ENCODE measurements around the gene RYR3. TPM values are rescaled to one million over a fixed set of nuclear protein-coding genes. Genes with fewer than 3 reads are reported as not detected.

Gene RYR3
- total RNA-seq, 1 donor from 2014 or later = not detected

DNA sequence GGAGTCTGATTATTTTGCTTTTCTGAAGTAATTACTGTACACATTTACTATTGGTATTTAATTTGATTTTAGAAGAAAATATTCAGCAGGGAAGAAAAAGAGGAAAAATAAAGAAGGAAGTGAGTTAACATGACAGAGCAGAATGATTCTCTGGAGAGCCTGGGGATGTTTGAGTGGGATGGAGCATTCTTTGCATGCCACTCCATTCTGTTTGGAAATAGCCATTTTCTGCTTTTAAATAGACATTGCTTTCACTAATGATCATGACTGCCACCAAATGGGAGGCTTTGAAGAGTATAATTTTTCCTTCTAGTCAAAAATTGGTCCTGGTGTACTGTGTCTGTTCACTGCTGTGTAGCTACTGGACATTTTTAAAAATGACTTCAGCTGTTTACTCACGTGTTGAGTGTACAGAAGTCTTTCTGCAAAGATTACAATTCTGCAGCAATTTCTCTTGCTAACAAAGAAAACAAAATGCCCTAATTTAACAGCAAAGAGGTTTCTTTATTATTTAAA lies 196.1 kb downstream of the RYR3 start:
- no peak for DNase-seq (ENCODE audit: low read depth in 2 of 2)

DNA sequence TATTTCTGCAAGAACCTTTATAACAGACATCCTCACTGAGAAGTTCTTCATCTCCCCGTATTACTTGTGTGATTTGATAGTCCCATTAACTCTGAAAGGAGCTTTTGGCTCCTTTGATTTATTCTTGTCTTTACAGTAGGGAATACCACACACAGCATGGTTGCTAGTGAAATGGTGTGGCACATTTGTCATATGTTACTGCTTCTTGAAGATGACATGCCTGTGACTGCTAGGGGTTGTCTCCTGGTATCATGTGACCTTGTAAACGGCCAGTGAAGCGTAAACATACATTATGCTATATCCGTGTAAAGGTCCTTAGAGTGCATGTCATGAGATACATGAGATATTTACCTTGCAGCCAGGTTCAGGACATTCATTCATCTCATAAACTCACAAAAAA lies 197.9 kb downstream of the RYR3 start:
- DNase-seq (ENCODE audit: low read depth in 2 of 2) = no peak

DNA sequence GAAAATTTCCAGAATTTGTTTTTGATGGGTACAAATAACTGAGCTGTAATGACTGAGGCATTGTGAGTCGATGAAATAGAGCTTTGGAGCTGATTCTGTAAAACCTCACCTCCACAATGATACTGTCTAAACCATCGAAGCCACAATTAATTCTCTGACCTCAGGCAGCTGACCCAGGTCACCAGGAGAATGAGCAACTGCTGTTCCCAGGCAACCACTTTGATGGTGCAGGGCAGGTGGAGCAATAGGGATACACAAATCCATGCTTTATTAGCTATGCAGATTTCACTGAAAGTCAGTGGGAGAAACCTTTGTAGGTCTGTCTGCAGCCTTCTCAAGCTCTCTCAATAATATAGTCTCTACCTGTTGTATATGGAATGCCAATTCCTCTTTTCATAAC lies 204.4 kb downstream of the RYR3 start:
- DNase-seq (ENCODE audit: low read depth in 2 of 2) = no peak

DNA sequence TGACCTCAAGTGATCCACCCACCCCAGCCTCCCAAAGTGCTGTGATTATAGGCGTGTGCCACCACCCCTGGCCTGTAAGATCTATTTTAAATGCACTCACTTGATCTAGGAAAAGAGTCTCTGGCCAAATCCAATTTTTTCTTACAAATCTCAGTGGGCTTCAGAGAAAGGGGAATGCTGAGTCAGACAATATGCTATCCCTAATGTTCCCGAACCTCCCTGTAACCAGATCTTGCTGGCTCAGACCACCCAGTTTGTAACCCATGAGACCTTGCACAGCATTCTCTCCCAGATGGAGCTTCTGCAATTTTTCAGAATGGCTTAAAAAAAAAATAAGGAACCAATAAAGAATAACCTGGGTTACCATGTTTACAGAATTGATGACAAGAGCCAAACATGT lies 205.8 kb downstream of the RYR3 start:
- DNase-seq (ENCODE audit: low read depth in 2 of 2) = no peak

DNA sequence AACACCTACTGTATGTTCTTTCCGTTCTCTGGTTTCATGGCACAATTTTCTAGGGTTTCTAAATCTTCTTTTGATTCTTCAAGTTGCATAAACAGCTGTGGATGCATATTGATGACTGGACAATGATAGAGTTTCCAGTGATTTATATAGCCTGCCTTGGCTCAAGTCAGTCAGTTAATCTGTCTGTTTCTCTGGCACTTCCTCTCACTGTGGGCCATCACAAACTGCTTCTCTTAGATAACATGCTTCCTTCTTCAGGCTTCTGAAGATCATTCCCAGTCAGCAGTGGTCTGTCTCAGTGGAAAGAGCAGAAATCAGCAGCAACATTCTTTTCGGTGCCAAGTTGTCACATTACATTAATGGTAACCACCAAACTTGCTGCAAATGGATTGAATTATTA lies 207.2 kb downstream of the RYR3 start:
- no peak for DNase-seq (ENCODE audit: low read depth in 2 of 2)

DNA sequence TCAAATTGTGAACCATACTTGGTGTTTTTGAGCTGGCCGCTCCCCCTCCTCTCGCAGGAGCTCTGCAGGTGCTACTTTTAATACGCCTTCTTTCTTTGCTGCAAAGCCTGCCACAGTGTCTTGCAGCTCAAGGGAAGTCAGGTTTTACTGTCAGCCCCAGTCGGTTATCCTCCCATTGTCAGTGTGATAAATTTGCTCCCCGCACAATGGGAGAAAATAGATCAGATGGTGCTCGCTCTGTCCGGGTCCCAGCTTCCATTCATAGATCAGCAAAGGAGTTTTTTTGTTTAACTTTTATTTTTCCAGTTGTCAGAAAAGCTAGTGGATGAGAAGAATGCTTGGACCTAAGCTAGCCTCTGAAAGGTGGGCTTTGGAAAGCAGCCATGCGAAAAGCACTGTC lies 207.7 kb downstream of the RYR3 start:
- DNase-seq (ENCODE audit: low read depth in 2 of 2) = no peak

DNA sequence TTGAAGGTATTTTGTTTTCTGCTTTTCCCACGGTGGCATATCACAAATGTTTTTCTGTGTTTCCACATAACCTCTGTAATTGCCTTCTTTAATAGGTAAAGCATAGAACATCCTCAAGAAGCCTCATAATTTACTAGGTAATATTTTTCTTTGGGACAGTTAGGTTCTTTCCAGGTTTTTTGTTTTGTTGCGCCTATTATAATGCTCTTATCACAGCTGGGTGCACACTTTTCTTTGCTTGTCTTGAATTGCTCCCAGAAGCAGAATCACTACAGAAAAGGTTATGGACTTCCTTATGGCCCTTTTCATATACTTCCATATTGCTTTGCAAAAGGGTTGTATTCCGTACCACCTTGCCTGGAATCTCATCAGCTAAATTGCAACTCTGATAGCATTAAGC lies 213.5 kb downstream of the RYR3 start:
- DNase-seq (ENCODE audit: low read depth in 2 of 2) = no peak

DNA sequence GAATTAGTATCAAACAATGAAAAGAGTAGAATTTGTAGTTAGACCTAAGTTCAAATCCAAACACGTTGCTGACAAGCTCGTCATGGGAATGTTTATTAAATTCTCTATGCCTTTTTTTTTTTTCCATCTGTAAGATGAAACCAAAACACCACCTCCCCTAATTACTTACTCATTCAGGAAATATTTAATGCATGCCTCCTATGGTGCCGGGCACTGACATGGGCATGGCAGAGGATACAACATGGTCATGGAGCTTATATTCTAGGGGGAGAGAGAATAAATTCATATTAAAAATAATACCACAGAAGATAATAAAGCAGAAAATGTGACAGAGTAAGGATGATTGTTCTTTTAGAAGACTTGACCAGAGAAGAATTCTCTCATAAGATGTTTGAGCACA lies 215.8 kb downstream of the RYR3 start:
- no peak for DNase-seq (ENCODE audit: low read depth in 2 of 2)

DNA sequence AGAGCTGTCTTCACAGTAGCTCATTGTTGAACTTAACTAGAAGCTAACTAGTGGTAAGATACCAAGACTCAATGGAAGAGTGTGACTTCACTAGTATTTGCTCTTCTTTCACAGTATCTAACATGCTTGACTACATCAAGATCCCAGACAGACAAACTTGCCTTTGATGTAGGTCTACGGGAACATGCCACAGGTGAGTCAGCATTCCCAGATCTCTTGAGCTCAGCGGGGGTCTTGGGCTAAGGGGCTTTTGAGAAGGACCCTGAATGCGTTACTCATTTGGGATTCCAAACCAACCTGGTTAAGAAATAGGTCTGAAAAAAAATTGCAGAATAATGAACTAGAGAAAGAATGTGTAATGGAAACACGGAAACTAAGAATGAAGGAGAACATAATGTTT lies 222.4 kb downstream of the RYR3 start:
- no peak for DNase-seq (ENCODE audit: low read depth in 2 of 2)

DNA sequence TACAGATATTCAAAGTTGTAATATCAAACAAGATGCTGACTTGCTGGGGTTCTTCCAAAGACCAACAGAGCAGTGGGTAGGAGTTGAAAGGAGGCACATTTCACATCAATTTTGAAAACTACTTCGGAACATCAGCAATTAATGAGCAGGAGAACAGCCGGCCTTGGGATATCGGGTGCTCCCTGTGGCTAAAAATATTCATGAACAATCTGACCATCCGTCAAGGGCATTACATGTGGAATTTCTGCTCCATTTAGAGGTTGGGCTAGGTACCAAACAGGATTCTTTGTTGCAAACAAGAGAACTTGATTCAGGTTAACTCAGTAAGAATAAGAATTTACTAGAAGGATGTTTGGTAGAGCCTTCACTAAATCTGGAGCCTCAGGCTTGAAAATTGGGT lies 223.9 kb downstream of the RYR3 start:
- DNase-seq (ENCODE audit: low read depth in 2 of 2) = no peak

DNA sequence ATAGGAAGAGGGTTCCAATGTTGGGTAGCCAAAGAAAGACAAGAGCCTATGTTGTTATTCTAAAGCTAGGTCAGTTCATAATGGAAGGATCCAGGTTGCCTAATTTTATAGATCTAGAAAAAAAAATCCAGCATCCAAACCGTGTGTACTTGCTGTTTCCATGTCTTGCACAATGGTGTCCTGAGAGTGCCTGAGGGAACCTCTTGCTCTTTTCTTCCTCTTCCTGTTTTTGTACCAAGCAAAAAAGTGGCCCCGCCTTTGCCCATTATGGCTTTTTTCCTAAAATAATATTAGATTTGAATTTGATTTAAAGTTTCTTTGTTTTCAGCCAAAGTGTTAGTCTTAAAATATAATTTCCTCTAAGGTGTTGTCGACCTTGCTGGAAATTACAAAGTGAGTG lies 224.4 kb downstream of the RYR3 start:
- DNase-seq (ENCODE audit: low read depth in 2 of 2) = no peak

DNA sequence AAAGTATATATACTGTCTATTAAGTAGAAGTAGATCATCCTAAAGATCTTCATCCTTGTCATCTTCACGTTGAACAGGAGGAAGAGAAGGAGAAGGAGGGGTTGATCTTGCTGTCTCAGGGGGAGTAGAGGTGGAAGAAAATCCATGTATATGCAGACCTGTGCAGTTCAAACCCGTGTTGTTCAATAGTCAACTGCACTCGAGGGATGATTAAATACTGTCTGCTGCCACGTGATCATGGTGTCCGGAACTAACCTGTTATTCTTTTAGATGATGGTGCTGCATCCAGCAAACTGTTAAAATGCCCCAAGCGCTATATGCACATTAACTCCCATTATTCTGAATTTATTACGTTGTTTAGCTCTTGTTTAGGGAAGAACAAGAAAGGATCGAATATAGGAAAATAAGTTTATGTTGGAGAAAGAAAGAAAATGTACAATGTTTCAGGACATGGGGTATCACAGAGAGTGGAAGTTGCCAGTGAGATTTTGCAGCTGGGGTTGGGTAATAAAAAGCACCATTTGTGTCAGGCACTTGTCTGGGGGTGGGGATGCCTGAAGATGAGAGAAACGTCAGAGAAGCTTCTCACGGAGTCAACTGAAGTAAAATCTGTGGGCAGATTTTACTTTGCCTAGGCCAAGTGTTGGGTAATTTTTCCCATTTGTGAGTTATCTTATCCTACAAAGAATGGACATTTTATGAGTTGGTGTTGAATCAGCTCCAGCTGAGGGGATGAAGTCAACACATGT lies 229.2 kb downstream of the RYR3 start:
- DNase-seq (ENCODE audit: low read depth in 2 of 2) = no peak

DNA sequence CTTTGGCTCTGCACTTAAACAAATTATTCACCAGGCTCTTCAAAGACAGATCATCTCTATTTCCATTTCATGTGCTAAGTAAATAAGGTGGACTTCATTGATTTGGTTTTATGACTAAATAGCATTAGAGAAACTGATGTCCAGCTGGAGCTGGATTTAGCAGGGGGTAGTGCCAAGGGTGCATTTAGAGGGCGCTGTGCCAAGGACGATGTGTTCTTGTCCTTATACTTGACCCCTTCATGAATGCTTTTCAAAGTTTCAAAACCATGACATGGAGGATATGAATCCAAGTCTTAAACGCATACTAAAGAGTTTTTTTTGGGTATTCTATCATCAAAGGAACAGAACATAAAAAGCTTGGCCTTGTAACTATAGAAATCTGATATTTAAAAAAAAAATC lies 233.2 kb downstream of the RYR3 start:
- DNase-seq (ENCODE audit: low read depth in 2 of 2) = no peak

DNA sequence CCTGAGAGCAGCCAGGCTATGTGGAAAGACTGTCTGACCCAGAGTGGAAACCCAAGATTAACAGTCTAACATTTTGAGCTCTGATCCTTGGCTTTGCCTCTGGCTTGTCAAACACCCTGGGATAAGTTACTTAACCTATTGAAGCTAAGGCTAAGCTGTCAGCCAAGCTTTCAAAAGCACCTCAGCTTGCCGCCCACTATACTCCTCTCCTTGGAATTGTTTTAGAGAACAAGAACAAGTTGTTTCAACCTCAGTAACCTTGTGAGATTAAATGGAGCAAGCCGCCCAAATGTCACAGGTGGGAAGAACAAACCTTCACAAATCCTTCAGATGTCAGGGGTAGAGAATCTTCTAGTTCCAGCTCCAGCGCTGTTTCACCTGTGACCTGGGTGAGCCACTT lies 235.1 kb downstream of the RYR3 start:
- DNase-seq (ENCODE audit: low read depth in 2 of 2) = no peak

DNA sequence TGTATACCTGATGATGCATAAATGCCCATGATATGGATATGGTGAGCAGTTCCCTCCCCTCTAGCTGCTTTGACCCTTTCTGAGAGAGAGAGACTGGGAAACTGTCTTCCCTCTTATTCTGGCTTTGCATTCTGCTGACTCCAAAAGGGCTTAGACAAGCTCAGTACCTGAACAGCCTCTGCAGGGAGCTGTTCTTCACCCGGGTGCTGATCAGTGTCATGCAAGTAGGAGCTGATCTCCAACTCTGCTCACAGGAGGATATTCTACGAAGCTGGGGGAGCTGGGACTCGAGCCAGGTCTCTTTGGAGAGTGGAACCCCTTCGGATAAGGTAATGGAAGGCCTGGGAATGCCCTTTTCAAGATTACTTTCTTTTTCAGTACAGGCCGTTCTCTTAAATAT lies 237.1 kb downstream of the RYR3 start:
- peak; percentile 2 to 57 for DNase-seq (ENCODE audit: low read depth in 2 of 2)

DNA sequence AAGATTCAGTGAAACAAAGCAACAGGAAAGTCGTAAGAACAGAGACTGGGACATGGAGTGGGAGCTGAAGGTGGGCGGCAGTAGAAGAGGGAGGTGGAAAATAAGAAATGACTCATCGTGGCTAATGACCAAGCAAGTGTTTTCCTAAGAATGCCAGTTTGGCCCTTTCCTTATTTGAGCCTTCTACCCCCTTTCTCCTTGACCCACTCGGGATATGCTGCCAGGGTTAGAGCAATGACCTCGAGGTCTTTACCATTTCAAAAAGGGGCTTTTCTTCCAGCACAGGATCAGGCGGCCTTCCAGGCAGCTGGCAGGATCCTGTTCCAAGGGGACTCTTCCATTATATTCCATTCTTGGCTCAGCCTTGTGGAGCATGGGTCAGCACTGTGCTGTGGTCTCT lies 241.1 kb downstream of the RYR3 start:
- no peak for DNase-seq (ENCODE audit: low read depth in 2 of 2)

DNA sequence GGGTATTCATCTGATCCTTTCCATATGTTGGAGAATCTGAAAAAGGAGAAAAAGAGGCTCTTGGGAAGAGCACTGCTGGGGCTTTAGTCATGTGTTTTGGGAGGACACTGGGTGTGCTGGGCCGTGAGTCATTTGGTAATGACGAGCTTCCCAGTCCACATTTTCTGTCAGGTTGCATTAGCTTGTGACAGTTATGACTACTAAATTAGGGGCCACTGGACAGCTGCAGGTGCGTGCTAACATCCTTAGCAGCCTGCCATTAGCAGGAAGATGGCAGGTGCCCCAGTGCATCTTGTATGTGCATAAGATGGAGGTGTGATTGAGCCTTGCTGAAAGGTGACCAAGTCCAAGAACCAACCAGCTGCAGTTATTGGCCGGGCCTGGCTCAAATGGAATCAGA lies 242.4 kb downstream of the RYR3 start:
- no peak for DNase-seq (ENCODE audit: low read depth in 2 of 2)

DNA sequence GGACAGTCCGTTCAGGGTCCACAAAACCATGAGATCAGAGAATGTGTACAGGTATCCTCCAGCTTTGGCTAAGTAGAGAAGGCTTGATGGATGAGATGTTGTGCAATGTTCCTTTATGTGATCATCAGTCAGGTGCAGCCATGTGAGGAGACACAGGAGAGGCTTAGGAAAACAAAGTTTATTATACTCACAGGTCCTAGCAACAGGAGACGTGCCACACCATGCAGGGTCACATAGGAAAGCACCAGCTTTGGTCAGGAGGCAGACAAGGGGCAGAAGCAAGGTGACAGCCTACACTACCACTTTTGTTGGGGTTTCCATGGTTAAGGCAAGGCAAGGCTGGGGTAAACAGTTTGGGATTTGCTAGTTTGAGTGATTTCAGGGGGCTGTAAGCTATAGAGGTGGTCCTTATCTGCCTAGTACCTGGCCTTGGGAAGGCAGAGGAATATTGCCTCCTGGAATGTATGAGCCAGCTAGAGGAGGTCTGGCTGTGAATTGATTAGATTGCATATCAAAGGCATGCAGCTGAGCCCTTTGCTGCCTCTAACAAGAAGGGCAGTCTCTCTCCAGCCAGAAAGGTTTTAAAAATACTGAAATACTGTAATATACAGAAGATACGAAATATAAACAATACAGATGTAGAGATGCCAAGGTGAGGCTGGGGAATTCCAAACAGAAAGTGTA lies 248.6 kb downstream of the RYR3 start:
- no peak for DNase-seq (ENCODE audit: low read depth in 2 of 2)

DNA sequence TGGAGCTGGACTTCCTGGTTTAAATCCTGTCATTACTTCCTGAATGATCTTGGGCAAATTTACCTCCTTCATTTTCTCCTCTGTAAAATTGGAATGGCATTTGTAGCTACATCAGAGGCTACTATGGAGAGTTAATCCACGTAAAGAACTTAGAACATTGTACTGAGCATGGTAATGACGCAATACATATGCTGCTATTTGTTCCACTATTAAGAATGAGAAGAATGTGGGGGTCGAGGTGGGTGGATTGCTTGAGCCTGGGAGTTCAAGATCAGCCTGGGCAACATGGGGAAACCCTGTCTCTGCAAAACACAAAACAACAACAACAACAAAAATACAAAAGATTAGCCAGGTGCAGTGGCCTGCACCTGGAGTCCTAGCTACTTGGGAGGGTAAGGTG lies 250.6 kb downstream of the RYR3 start:
- DNase-seq (ENCODE audit: low read depth in 2 of 2) = no peak

DNA sequence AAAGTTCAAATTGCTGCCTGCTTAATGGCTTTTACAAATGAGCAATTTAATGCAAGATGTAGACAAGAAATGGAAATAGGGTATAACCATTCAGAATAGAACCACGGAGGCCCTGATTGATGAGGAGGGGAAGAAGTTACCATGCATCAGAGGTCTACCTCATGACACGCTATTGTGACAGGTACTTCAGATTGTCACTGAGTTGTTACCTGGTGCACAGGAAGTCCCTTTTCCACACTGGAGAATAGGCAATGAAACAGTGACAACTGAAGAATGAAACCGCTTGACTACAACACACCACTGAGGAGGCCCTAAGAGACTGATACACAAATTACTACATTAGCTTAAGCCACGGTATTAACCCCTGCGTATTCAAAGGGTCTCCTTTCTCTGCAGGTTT lies 251.2 kb downstream of the RYR3 start:
- no peak for DNase-seq (ENCODE audit: low read depth in 2 of 2)

DNA sequence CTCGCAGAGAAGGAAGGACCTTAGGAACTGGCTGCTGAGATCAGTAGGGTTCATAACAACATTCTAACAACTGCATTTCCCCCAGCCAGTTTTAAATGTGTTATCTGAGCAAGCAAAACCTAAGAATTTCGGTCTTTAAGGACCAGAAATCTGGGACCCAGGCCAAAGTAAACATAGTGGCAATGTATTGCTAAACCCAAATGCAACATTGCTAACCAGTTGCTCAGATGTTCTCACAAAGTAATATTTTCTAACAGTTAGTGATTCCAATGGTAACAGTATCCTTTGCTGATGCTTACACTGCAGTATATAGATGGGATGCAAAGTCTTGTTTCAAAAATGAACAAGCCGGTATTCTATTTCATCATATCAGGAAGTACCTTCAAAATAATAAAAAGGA lies 254.3 kb downstream of the RYR3 start:
- DNase-seq (ENCODE audit: low read depth in 2 of 2) = peak in 1 of 2 donors; percentile 16

DNA sequence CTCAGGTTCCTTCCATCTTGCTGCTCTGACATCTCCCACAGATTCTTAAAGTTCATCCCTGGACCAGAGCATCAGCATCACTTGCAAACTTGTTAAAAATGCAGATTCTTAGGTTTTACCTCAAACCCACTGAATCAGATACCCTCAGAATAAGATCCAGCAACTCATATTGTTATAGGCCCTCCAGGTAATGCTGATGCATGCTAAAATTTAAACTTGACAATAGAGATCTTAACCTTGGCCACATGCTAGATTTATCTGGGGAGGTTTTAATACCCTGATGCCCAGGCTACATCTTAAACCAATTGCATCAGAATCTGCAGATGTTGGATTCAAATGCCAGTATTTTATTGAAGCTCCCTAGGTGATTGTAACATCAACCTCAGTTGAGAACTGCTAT lies 256.9 kb downstream of the RYR3 start:
- DNase-seq (ENCODE audit: low read depth in 2 of 2) = no peak

DNA sequence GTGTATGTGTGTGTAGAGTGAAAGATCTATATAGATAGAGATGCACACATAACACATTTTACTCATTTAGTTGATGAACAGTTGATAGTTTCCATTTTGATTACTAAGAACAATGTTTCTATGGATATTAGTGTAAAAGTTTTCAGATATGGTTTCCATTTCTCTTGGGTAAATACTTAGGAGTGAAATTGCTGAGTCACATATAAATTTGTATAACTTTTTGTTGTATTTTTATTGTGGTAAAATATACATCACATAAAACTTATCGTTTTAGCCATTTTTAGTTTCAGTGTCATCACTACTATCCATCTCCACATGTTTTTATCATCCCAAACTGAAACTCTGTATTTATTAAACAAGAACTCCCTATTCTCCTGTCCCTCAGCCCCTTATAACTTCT lies 258.3 kb downstream of the RYR3 start:
- no peak for DNase-seq (ENCODE audit: low read depth in 2 of 2)

All from dermis microvascular lymphatic vessel endothelial cell (primary cell).